ENCODE results near the gene MAP1LC3B.

The MAP1LC3B gene

DNA sequence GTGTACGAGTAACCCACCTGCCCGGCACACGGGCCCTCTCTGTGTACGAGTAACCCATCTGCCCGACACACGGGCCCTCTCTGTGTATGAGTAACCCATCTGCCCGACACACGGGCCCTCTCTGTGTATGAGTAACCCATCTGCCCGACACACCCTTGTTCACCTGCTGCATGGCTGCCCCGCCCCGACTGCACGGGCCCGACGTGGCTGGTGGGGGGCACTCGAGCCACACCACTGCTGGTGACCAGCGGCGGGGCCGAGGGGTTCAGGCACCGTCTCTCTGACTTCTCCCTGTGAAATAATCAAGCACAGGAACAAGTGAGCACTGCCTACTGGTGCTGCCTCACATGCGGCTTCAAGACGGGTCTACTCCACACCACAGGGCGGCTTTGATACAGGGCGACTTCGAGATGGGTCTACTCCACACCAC, 22.1 kb downstream of the MAP1LC3B start (continued):
- TF ChIP-seq CTCF (tag by site-specific recombination; IDR thresholded peaks at IDR 0.05) = no peak
- no peak for TF ChIP-seq EGR2 (tag by site-specific recombination; IDR thresholded peaks at IDR 0.05; ENCODE audit: low read depth)
- TF ChIP-seq ZNF23 (tag by site-specific recombination; IDR thresholded peaks at IDR 0.05; ENCODE audit: borderline replicate concordance) = no peak
- TF ChIP-seq RBAK (tag by site-specific recombination; IDR thresholded peaks at IDR 0.05) = no peak
- TF ChIP-seq ZBTB21 (tag by site-specific recombination; IDR thresholded peaks at IDR 0.05) = no peak

- H3K4me3 ChIP-seq (ENCODE audit: low read depth, low read length) = no peak overlapping the region
- H3K9me3 ChIP-seq (ENCODE audit: control insufficient read depth, insufficient read depth, low read depth, low read length) = no peaks in the 10 kb centered on the region
- no peak overlapping the region for H3K27ac ChIP-seq (ENCODE audit: extremely low read depth, low read depth, low read length)
- peaks cover 4 to 81% of the 10 kb centered on the region in 2 experiments; a peak in 2 of 3 replicates for H3K36me3 ChIP-seq (ENCODE audit: control insufficient read depth in 2 of 2, insufficient read depth in 1 of 2, low read length in 2 of 2)
- ChIA-PET POLR2A (no interaction called here), CTCF (interaction anchor here (0.6 to 1.6 kb wide), 2 partner anchors 10 to 221 kb away, joined by 3 to 5 read pairs; no protein-coding TSS in a partner anchor)
- H3K4me1 ChIP-seq (ENCODE audit: control insufficient read depth, insufficient read depth, low read length) = no peaks in the 10 kb centered on the region
- TF ChIP-seq ZNF350 (tag by site-specific recombination; IDR thresholded peaks at IDR 0.05) = no peak
- no peak for TF ChIP-seq OVOL3 (tag by site-specific recombination; IDR thresholded peaks at IDR 0.05)
- TF ChIP-seq ZNF600 (tag by site-specific recombination; IDR thresholded peaks at IDR 0.05) = no peak
- TF ChIP-seq ZNF324 (tag by site-specific recombination; IDR thresholded peaks at IDR 0.05) = no peak
- no peak for TF ChIP-seq YY2 (tag by site-specific recombination; IDR thresholded peaks at IDR 0.05)
- TF ChIP-seq ZBTB21 (tag by site-specific recombination; IDR thresholded peaks at IDR 0.05) = no peak
- no peak for TF ChIP-seq HOXC10 (CRISPR knock-in tag; IDR thresholded peaks at IDR 0.05)
- TF ChIP-seq ZNF76 (tag by site-specific recombination; IDR thresholded peaks at IDR 0.05; ENCODE audit: borderline replicate concordance, low read depth) = no peak
- TF ChIP-seq KLF17 (tag by site-specific recombination; IDR thresholded peaks at IDR 0.05) = no peak
- no peak for TF ChIP-seq ZNF514 (tag by site-specific recombination; IDR thresholded peaks at IDR 0.05)
- no peak for TF ChIP-seq ZNF654 (tag by site-specific recombination; IDR thresholded peaks at IDR 0.05; ENCODE audit: low read depth)
Measured at GRCh38 chr16:87415441-87415840, 23.3 kb downstream of the MAP1LC3B start.

DNA sequence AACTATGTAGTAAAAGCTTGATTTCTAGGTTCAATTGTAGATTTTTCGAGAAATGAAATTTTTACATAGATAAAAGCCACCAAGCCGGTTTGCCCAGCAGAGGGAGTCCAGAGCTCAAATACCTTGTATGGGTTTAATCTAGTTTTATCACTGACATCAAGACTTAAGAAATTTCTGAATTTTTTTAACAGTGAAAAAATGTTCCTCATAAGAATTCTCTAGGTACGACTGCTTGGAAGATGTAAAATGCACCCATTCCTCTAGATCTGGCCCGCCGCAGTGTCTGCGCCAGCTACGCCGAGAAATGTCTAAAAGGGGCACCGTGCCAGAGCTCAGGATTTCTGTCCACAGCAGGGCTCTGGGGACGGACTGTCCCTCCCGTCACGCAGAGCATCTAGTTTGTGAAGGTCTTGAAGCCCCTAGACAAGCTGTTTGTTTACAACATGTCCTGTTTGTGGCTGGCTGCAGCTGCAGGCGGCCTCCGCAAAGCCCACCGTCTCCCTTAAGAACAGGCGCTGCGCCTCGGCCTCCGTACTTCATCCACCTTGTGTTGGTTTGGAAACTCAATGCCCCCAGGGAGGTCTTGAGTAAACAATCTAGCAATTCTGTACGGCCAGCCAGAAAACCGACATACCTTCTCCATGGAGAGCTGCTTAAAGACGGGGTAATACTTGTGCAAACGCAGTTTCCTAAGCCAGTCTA, 24.8 kb downstream of the MAP1LC3B start:
- peaks cover 4 to 82% of the 10 kb centered on the region in 2 experiments; a peak in 2 of 3 replicates for H3K36me3 ChIP-seq (ENCODE audit: control insufficient read depth in 2 of 2, insufficient read depth in 1 of 2, low read length in 2 of 2)
- ChIA-PET CTCF (interaction anchor here (0.6 to 2.2 kb wide), 10 partner anchors 8 to 219 kb away, joined by 3 to 18 read pairs (median 4); no protein-coding TSS in a partner anchor), POLR2A (no interaction called here)
- H3K27ac ChIP-seq (ENCODE audit: extremely low read depth, low read depth, low read length) = no peak overlapping the region
- TF ChIP-seq ZNF654 (tag by site-specific recombination; IDR thresholded peaks at IDR 0.05; ENCODE audit: low read depth) = peak; percentile 42
- TF ChIP-seq, protein P1, sequence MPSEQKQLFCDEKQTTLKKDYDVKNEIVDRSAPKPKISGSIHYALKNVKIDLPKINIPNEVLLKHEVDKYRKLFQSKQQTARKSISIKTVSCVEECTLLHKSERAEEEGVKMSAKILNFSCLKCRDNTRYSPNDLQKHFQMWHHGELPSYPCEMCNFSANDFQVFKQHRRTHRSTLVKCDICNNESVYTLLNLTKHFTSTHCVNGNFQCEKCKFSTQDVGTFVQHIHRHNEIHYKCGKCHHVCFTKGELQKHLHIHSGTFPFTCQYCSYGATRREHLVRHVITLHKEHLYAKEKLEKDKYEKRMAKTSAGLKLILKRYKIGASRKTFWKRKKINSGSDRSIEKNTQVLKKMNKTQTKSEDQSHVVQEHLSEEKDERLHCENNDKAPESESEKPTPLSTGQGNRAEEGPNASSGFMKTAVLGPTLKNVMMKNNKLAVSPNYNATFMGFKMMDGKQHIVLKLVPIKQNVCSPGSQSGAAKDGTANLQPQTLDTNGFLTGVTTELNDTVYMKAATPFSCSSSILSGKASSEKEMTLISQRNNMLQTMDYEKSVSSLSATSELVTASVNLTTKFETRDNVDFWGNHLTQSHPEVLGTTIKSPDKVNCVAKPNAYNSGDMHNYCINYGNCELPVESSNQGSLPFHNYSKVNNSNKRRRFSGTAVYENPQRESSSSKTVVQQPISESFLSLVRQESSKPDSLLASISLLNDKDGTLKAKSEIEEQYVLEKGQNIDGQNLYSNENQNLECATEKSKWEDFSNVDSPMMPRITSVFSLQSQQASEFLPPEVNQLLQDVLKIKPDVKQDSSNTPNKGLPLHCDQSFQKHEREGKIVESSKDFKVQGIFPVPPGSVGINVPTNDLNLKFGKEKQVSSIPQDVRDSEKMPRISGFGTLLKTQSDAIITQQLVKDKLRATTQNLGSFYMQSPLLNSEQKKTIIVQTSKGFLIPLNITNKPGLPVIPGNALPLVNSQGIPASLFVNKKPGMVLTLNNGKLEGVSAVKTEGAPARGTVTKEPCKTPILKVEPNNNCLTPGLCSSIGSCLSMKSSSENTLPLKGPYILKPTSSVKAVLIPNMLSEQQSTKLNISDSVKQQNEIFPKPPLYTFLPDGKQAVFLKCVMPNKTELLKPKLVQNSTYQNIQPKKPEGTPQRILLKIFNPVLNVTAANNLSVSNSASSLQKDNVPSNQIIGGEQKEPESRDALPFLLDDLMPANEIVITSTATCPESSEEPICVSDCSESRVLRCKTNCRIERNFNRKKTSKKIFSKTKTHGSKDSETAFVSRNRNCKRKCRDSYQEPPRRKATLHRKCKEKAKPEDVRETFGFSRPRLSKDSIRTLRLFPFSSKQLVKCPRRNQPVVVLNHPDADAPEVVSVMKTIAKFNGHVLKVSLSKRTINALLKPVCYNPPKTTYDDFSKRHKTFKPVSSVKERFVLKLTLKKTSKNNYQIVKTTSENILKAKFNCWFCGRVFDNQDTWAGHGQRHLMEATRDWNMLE (tag by site-specific recombination; conservative IDR thresholded peaks at IDR 0.05; ENCODE audit: low read depth) = no peak
- no peak for TF ChIP-seq ZNF558 (tag by site-specific recombination; IDR thresholded peaks at IDR 0.05)
- no peak for TF ChIP-seq SP7 (tag by site-specific recombination; IDR thresholded peaks at IDR 0.05)
- TF ChIP-seq ZNF366 (tag by site-specific recombination; conservative IDR thresholded peaks at IDR 0.05) = no peak
- TF ChIP-seq BCL11B (tag by site-specific recombination; IDR thresholded peaks at IDR 0.05; ENCODE audit: low read depth) = no peak
- TF ChIP-seq KLF8 (tag by site-specific recombination; IDR thresholded peaks at IDR 0.05) = no peak
- no peaks in the 10 kb centered on the region for H3K9me3 ChIP-seq (ENCODE audit: control insufficient read depth, insufficient read depth, low read depth, low read length)
- no peaks in the 10 kb centered on the region for H3K4me1 ChIP-seq (ENCODE audit: control insufficient read depth, insufficient read depth, low read length)
- no peak overlapping the region for H3K4me3 ChIP-seq (ENCODE audit: low read depth, low read length)
